Fibroblast of villous mesenchyme (primary cell): ENCODE measurements around the gene NADSYN1. TPM values are rescaled to one million over a fixed set of nuclear protein-coding genes. Genes with fewer than 3 reads are reported as not detected.

Source experiments
- DNase-seq: peaks from one replicate; pipeline ENCODE4 v3.0.0-alpha.2; 2010; ENCODE audit warnings: low read depth
- H3K4me3 ChIP-seq: 2 replicates; pipeline ENCODE4 v1.5.1; 2011; ENCODE audit warnings: low read depth, mild to moderate bottlenecking, low read length
- total RNA-seq: library from RNA; depleted of rRNA; stranded (reverse); fragments of >200 nt; gene quantifications from 2 replicates; pipeline ENCODE4 v1.2.3, GENCODE V29; 2012
- TF ChIP-seq, protein P1 (sequence below): IDR thresholded peaks from 2 replicates; pipeline ENCODE4 v1.5.1; 2012; ENCODE audit warnings: low read depth, mild to moderate bottlenecking, low read length; ENCODE audit not compliant: insufficient read depth

Gene NADSYN1
- total RNA-seq, 1 donor, result 71.2 TPM

DNA sequence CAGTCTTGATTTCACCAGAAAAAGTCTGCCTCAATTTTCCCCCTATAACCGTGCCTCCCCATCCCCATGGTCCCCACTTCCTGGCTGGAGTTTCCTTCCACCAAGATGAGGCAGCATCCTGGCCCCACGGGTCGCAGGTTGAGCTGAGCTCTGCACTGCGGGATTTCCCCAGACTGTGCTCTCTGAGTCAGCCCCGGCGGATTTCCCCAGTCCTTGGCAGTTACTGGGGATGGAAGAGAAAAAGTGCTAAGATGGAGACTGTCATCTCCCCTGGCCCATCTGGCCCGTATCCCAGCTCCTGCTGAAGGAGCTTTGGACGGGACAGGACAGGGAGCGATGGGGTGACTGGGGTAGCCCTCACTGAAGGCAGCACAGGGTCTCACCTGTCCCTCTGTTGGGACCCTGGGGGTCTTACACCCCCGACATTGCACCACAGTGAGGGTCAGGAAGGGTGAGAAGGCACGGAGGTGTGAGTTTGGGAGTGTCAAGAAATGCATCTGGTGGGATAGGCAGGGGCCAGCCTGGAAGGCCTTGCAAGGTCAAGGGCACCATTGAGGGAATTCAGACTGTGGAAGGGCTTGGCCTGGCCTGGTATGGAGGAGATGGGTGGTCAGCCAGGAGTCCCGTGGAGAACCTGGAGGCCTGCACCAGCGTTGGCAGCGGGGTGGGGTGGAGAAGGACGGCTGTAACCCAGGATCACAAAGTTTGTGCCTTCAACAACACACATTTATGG lies 36.5 kb downstream of the NADSYN1 start:
- DNase-seq, result peak; percentile 23
- TF ChIP-seq, protein P1, sequence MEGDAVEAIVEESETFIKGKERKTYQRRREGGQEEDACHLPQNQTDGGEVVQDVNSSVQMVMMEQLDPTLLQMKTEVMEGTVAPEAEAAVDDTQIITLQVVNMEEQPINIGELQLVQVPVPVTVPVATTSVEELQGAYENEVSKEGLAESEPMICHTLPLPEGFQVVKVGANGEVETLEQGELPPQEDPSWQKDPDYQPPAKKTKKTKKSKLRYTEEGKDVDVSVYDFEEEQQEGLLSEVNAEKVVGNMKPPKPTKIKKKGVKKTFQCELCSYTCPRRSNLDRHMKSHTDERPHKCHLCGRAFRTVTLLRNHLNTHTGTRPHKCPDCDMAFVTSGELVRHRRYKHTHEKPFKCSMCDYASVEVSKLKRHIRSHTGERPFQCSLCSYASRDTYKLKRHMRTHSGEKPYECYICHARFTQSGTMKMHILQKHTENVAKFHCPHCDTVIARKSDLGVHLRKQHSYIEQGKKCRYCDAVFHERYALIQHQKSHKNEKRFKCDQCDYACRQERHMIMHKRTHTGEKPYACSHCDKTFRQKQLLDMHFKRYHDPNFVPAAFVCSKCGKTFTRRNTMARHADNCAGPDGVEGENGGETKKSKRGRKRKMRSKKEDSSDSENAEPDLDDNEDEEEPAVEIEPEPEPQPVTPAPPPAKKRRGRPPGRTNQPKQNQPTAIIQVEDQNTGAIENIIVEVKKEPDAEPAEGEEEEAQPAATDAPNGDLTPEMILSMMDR, result no peak
- no peak overlapping the region for H3K4me3 ChIP-seq

DNA sequence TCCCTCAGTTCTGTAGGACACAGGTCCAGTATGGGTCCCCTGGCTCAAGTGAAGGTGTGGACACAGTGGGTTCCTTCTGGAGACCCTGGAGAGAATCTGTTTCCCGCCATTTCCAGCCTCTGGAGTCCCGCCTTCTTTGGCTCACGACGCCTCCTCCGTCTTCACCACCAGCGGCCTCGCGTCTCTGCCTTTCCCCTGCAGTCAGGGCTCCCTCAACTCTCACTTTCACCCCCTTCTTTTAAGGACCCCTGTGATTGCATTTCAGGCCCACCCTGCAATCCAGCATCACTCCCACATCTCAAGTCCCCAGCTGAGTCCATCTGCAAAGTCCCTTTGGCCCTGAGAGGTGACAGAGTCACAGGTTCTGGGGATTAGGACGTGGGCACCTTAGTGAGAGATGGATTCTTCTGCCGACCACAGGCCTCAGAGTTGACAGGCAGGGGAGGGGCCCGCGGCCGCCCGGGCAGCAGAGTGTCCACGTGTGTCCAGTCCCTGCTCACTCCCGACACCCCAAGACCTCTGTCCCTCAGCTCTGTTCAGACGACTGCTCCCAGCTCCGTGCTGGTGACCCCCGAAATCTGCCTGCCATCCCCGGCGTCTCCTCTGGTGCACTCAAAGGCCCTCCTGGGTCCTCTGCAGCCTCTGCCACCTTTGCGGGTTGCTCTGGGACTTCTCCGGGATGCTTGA lies 37.2 kb downstream of the NADSYN1 start:
- H3K4me3 ChIP-seq, result no peak overlapping the region
- no peak for DNase-seq
- TF ChIP-seq, protein P1, result no peak

DNA sequence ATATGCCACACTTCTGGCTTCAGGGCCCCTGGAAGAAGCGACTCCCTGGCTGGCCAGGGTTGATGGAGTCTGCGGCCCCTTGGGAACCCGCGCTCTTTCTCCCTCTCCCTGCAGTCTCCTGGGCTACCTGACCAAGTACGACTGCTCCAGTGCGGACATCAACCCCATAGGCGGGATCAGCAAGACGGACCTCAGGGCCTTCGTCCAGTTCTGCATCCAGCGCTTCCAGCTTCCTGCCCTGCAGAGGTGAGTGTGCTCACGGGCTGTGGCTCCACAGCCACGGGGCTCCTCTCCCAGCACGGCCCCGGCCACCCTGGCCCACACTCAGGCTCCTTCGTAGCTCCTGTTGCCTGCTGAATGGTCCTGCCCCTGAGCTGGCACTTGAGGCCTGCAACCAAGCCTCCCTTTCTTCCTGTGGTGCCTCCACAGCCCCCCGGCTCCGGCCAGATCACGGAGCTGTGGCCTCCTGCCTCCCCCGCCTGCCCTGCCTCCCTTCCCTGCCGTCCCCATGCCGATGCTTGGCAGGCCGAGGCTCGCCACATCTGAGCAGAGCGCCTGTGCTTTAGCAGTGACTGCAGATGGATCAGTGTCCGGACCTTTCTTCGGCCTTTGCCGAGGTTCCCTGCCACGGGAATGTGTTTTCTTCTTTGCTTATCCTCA lies 37.9 kb downstream of the NADSYN1 start:
- TF ChIP-seq, protein P1, result no peak
- no peak for DNase-seq
- H3K4me3 ChIP-seq, result no peak overlapping the region

DNA sequence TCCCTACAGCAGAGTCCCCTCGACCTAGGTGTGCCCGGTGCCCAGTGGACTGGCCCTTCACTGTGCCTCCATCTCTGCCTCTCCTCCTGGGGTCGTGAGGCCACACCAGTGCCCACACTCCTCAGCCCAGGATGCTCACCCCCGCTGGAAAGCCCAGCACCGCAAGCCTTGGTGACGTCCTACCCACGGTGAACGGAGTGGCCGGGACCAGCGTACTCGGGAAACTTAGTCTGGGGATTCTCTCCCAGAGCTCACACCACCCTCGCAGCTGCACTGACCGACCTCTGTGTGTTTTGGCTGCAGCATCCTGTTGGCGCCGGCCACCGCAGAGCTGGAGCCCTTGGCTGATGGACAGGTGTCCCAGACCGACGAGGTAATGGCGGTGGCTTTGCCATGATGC lies 38.5 kb downstream of the NADSYN1 start:
- H3K4me3 ChIP-seq, result no peak overlapping the region
- TF ChIP-seq, protein P1, result no peak
- no peak for DNase-seq

DNA sequence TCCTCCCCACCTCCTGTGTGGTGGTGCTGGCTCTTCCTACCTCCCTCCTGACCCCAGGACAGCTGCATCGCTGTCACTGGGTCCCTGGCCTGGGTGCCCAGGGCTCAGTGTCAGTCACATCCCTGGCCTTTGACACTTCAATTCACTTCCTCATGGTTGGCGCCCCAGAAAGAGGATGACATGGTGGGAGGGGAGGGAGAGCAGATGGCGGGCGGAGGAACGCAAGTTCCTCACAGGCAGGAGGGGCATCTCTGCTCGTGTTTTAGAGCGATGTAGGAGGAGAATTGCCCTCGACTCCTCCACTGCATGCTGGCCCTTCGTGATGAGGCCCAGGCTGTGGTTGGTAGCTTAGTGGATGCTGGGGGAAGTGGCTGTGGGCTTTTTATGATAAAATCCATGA lies 38.9 kb downstream of the NADSYN1 start:
- H3K4me3 ChIP-seq, result no peak overlapping the region
- DNase-seq, result no peak
- TF ChIP-seq, protein P1, result no peak

DNA sequence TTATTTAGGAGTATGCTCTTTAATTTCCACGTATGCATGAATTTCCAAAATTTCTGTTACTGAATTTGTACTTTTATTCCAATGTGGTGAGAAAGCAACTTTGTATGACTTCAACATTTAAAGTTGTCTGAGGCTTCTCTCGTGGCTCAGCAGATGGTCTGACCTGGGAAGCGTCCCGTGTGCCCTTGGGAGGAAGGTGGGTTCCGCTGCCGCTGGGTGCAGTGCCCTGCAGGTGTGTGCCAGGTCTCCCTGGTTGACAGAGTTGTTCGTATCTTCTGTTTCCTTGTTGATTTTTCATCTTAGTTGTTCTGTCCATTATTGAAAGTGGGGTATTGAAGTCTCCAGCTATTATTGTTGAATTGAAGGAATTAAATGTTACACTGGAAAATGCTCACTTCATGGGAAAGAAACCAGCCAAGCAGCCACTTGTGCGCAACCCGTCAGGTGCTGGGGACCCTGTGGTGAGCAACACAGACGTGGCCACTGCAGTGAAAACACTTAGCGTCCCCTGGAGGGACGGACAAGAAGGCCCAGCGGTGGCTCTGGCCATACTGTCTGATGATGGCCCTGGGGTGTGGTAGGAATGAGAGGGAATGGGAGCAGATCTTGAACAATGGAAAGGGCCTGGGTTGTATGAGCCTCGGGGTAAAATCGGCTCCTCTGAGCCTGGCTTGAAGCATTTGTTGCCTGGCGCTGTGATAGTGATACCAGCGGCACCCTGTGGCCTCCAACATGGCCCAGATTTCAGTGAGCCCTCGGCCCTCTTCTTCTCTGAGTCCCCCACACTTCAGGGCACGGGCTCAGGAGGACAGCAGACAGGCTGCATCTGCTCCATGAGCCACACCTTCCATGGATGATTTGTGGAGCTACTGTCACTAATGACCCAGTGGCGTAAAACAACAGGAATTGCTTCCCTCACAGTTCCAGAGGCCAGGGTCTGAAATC lies 42.6 kb downstream of the NADSYN1 start:
- DNase-seq, result no peak
- TF ChIP-seq, protein P1, result no peak
- no peak overlapping the region for H3K4me3 ChIP-seq
